Measurements from ENCODE around the gene PTGFR.

PTGFR gene

GRCh38 chr1:78527706-78528105 is 36.9 kb downstream of the PTGFR start:
- Histone ChIP-seq H3K4me3 (ENCODE audit: insufficient read depth, low read length, poor library complexity, severe bottlenecking) (no peak overlapping the region), H3K27me3 (ENCODE audit: low read length) (no peaks in the 10 kb centered on the region; the same call in 1 of the 2 replicates), H3K36me3 (ENCODE audit: low read length) (no peaks in the 10 kb centered on the region), H2AFZ (ENCODE audit: low read depth, low read length, severe bottlenecking) (no peak overlapping the region), H3K9ac (ENCODE audit: low read length) (no peak overlapping the region), H3K4me2 (ENCODE audit: low read depth, low read length, poor library complexity, severe bottlenecking) (no peak overlapping the region), H3K9me3 (ENCODE audit: insufficient read depth, low read length) (no peaks in the 10 kb centered on the region), H3K27ac (ENCODE audit: low read depth, low read length) (no peak overlapping the region), H4K20me1 (ENCODE audit: low read depth, low read length) (no peaks in the 10 kb centered on the region), H3K79me2 (ENCODE audit: insufficient read depth, low read length) (no peaks in the 10 kb centered on the region), H3F3A (ENCODE audit: insufficient read depth) (no peaks in the 10 kb centered on the region), H3K9me2 (replicated peaks; ENCODE audit: insufficient read depth, low read length) (no peaks in the 10 kb centered on the region)
- TF ChIP-seq EZH2phosphoT487 (conservative IDR thresholded peaks at IDR 0.05; ENCODE audit: low read length) = no peak
- TF ChIP-seq CTCF (IDR thresholded peaks at IDR 0.05; ENCODE audit: insufficient read depth, low read length, poor library complexity, severe bottlenecking) = no peak

GRCh38 chr1:78533527-78533926 is 42.8 kb downstream of the PTGFR start:
- Histone ChIP-seq H2AFZ (ENCODE audit: low read depth, low read length, severe bottlenecking) (no peak overlapping the region), H3K27ac (ENCODE audit: low read depth, low read length) (no peak overlapping the region)

GRCh38 chr1:78535286-78535685 is 44.5 kb downstream of the PTGFR start:
- Histone ChIP-seq H3K4me3 (ENCODE audit: insufficient read depth, low read length, poor library complexity, severe bottlenecking) (no peak overlapping the region), H3K79me2 (ENCODE audit: insufficient read depth, low read length) (no peaks in the 10 kb centered on the region), H4K20me1 (ENCODE audit: low read depth, low read length) (no peaks in the 10 kb centered on the region), H3K36me3 (ENCODE audit: low read length) (no peaks in the 10 kb centered on the region), H3F3A (ENCODE audit: insufficient read depth) (no peaks in the 10 kb centered on the region), H3K9me3 (ENCODE audit: insufficient read depth, low read length) (no peaks in the 10 kb centered on the region), H3K27me3 (ENCODE audit: low read length) (no peaks in the 10 kb centered on the region), H2AFZ (ENCODE audit: low read depth, low read length, severe bottlenecking) (no peak overlapping the region), H3K27ac (ENCODE audit: low read depth, low read length) (no peak overlapping the region), H3K9ac (ENCODE audit: low read length) (no peak overlapping the region), H3K9me2 (replicated peaks; ENCODE audit: insufficient read depth, low read length) (no peaks in the 10 kb centered on the region), H3K4me2 (ENCODE audit: low read depth, low read length, poor library complexity, severe bottlenecking) (no peak overlapping the region)
- TF ChIP-seq CTCF (IDR thresholded peaks at IDR 0.05; ENCODE audit: insufficient read depth, low read length, poor library complexity, severe bottlenecking) (no peak), EZH2phosphoT487 (conservative IDR thresholded peaks at IDR 0.05; ENCODE audit: low read length) (no peak)

More at GRCh38 chr1:78533527-78533926, 42.8 kb downstream of the PTGFR start:
- no peak overlapping the region for H3K4me3 ChIP-seq (ENCODE audit: insufficient read depth, low read length, poor library complexity, severe bottlenecking)
- no peak for TF ChIP-seq EZH2phosphoT487 (conservative IDR thresholded peaks at IDR 0.05; ENCODE audit: low read length)
- TF ChIP-seq CTCF (IDR thresholded peaks at IDR 0.05; ENCODE audit: insufficient read depth, low read length, poor library complexity, severe bottlenecking) = no peak
- H3K9me3 ChIP-seq (ENCODE audit: insufficient read depth, low read length) = no peaks in the 10 kb centered on the region
- H3F3A ChIP-seq (ENCODE audit: insufficient read depth) = no peaks in the 10 kb centered on the region
- H3K9me2 ChIP-seq (replicated peaks; ENCODE audit: insufficient read depth, low read length) = no peaks in the 10 kb centered on the region
- no peaks in the 10 kb centered on the region for H3K36me3 ChIP-seq (ENCODE audit: low read length)
- H4K20me1 ChIP-seq (ENCODE audit: low read depth, low read length) = no peaks in the 10 kb centered on the region
- no peaks in the 10 kb centered on the region for H3K79me2 ChIP-seq (ENCODE audit: insufficient read depth, low read length)
- H3K4me2 ChIP-seq (ENCODE audit: low read depth, low read length, poor library complexity, severe bottlenecking) = no peak overlapping the region
- H3K27me3 ChIP-seq (ENCODE audit: low read length) = no peaks in the 10 kb centered on the region
- no peak overlapping the region for H3K9ac ChIP-seq (ENCODE audit: low read length)
